ENCODE results near the gene COQ3. TPM values are rescaled to one million over a fixed set of nuclear protein-coding genes. Genes with fewer than 3 reads are reported as not detected.

COQ3 gene
- total RNA-seq, 3 donors from 2014 or later: 4.2 to 5.6 (median 4.5) TPM

DNA sequence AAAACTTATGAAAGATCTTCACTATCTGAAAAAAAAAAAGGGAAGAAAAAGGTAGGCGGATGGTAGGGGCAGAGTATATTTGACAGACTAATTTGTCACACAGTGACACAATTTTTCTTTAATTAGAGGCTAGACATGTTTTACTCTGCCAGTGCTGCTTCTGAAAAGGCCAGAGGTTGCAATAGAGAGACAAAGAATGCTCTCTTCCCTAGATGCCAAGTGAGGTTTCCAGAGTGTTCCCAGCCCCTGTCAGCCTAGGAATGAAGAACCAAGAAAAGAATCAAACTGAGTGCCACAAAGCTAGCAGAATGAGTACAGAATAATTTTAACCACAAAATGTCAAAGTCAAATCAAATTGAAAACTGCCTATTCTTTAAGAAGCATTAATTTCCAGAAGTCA, 18.1 kb upstream of the COQ3 start:
- intact Hi-C loops (cut with DNase I; ENCODE audit: low total_unique reads): no loop called here
- H3K4me3 ChIP-seq: no peak overlapping the region
- no peaks in the 10 kb centered on the region for H3K27me3 ChIP-seq
- no peak for DNase-seq (ENCODE audit: low spot score in 2 of 2)
- no peaks in the 10 kb centered on the region for H3K36me3 ChIP-seq
- no peak overlapping the region for H3K27ac ChIP-seq
- TF ChIP-seq POLR2A (IDR thresholded peaks at IDR 0.05) (no peak), POLR2AphosphoS5 (IDR thresholded peaks at IDR 0.05) (no peak)
- TF ChIP-seq, protein P1, sequence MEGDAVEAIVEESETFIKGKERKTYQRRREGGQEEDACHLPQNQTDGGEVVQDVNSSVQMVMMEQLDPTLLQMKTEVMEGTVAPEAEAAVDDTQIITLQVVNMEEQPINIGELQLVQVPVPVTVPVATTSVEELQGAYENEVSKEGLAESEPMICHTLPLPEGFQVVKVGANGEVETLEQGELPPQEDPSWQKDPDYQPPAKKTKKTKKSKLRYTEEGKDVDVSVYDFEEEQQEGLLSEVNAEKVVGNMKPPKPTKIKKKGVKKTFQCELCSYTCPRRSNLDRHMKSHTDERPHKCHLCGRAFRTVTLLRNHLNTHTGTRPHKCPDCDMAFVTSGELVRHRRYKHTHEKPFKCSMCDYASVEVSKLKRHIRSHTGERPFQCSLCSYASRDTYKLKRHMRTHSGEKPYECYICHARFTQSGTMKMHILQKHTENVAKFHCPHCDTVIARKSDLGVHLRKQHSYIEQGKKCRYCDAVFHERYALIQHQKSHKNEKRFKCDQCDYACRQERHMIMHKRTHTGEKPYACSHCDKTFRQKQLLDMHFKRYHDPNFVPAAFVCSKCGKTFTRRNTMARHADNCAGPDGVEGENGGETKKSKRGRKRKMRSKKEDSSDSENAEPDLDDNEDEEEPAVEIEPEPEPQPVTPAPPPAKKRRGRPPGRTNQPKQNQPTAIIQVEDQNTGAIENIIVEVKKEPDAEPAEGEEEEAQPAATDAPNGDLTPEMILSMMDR (IDR thresholded peaks at IDR 0.05): no peak
- no peaks in the 10 kb centered on the region for H3K9me3 ChIP-seq
- H3K4me1 ChIP-seq: peaks cover 0 to 5% of the 10 kb centered on the region in 2 donors

DNA sequence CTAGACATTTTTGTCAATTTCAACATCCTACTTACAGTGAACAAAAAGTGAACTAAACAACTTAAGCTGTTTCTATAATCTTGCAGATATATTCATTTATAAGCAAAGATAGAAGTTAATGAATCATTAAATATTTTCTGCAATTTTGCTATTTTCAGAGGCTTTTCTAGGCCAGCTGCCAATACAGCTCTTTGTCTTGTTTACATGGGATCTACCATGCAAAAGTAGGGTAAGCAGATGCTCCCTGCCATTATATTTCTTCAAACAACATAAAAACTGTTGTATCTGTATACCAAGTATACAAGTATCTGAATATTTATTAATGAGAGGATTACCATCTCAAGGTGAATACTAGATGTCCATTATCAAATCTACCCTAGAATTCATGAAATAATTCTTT, 15.7 kb upstream of the COQ3 start:
- no peaks in the 10 kb centered on the region for H3K27me3 ChIP-seq
- H3K4me3 ChIP-seq: no peak overlapping the region
- intact Hi-C loops (cut with DNase I; ENCODE audit: low total_unique reads): no loop called here
- DNase-seq (ENCODE audit: low spot score in 2 of 2): no peak
- no peaks in the 10 kb centered on the region for H3K4me1 ChIP-seq
- H3K9me3 ChIP-seq: no peaks in the 10 kb centered on the region
- peaks cover 6% of the 10 kb centered on the region for H3K36me3 ChIP-seq
- H3K27ac ChIP-seq: no peak overlapping the region
- TF ChIP-seq, protein P1 (IDR thresholded peaks at IDR 0.05): no peak
- no peak for TF ChIP-seq POLR2AphosphoS5 (IDR thresholded peaks at IDR 0.05)
- TF ChIP-seq POLR2A (IDR thresholded peaks at IDR 0.05): no peak

DNA sequence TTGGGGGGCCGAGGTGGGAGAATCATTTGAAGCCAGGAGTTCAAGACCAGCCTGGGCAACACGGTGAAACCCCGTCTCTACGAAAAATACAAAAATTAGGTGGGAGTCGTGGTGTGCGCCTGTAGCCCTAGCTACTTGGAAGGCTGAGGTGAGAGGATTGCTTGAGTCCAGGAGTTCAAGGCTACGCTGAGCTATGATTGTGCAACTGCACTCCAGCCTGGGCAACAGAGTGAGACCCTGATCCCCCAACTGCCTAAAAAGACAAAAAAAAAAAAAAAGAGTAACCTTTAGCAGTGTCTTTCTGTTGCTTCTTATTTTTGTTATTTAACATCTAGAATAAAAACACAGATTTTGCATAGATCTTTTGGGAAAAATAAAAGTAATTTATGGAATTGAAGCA, 13.1 kb upstream of the COQ3 start:
- Histone ChIP-seq H3K36me3 (peaks cover 6% of the 10 kb centered on the region), H3K9me3 (no peaks in the 10 kb centered on the region), H3K4me1 (no peaks in the 10 kb centered on the region), H3K27me3 (no peaks in the 10 kb centered on the region), H3K27ac (no peak overlapping the region), H3K4me3 (no peak overlapping the region)
- no peak for DNase-seq (ENCODE audit: low spot score in 2 of 2)
- intact Hi-C loops (cut with DNase I; ENCODE audit: low total_unique reads): no loop called here
- TF ChIP-seq POLR2AphosphoS5 (IDR thresholded peaks at IDR 0.05) (no peak), POLR2A (IDR thresholded peaks at IDR 0.05) (no peak)
- TF ChIP-seq, protein P1 (IDR thresholded peaks at IDR 0.05): no peak

DNA sequence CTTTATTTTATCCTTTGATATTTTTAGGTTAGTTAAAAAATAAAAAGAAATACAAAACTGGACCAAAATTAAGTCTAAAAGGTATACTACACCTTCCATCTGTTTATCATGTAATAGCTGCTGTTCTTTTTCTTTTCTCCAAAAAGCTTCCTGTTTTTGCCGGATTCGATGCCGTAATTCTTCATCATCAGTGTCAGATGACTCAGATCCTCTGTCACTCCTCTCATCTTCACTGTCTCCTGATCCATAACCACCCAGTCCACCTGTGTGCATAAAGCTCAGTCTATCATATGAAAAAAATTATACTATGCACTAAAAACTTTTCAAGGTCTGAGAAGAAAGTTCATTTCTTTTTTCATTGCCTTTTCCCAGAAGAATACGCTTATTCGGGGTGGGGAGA, 8.5 kb upstream of the COQ3 start:
- Histone ChIP-seq H3K4me3 (no peak overlapping the region), H3K27me3 (no peaks in the 10 kb centered on the region), H3K27ac (no peak overlapping the region), H3K4me1 (no peaks in the 10 kb centered on the region), H3K36me3 (peaks cover 16% of the 10 kb centered on the region), H3K9me3 (no peaks in the 10 kb centered on the region)
- no peak for TF ChIP-seq POLR2AphosphoS5 (IDR thresholded peaks at IDR 0.05)
- TF ChIP-seq POLR2A (IDR thresholded peaks at IDR 0.05): no peak
- TF ChIP-seq, protein P1 (IDR thresholded peaks at IDR 0.05): no peak
- intact Hi-C loops (cut with DNase I; ENCODE audit: low total_unique reads): no loop called here
- no peak for DNase-seq (ENCODE audit: low spot score in 2 of 2)

DNA sequence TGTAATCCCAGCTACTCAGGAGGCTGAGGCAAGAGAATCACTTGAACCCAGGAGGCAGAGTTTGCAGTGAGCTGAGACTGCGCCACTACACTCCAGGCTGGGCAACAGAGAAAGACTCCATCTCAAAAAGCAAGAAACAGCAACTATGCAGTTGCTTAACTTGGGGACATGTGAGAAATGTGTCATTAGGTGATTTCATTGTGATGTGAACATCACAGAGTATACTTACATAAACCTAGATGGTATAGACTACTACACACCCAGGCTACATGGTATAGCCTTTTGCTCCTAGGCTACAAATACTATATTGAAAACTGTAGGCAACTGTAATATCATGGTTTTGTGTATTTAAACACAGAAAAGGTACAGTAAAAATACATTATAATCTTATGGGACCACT, 3.3 kb upstream of the COQ3 start:
- intact Hi-C loops (cut with DNase I; ENCODE audit: low total_unique reads): no loop called here
- peaks cover 10% of the 10 kb centered on the region for H3K36me3 ChIP-seq
- H3K27me3 ChIP-seq: no peaks in the 10 kb centered on the region
- no peak for DNase-seq (ENCODE audit: low spot score in 2 of 2)
- TF ChIP-seq, protein P1 (IDR thresholded peaks at IDR 0.05): no peak
- no peak for TF ChIP-seq POLR2A (IDR thresholded peaks at IDR 0.05)
- H3K4me3 ChIP-seq: no peak overlapping the region
- no peaks in the 10 kb centered on the region for H3K9me3 ChIP-seq
- no peaks in the 10 kb centered on the region for H3K4me1 ChIP-seq
- no peak overlapping the region for H3K27ac ChIP-seq
